ENCODE data around the gene SAFB2. TPM values are rescaled to one million over a fixed set of nuclear protein-coding genes. Genes with fewer than 3 reads are reported as not detected.

The SAFB2 gene
- total and polyA plus RNA-seq, 2 donors from 2014 or later, result 67.1 to 113 TPM

DNA sequence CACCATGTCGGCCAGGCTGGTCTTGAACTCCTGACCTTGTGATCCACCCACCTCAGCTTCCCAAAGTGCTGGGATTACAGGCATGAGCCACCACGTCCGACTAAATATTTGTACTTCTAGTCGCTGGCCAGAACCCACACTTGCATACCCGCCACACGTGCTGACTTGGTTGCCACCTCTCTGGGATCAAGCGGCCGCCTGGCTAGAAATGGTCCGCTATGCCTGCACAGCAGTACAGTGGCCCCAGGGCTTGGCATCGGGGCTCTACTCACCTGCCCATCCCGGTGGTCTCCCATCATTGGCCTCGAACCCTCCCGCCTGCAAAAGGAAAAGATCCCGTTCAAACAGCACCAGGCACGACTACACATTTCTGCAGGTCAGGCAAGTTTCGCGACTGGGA lies 31.1 kb downstream of the SAFB2 start:
- TF ChIP-seq, protein P1, sequence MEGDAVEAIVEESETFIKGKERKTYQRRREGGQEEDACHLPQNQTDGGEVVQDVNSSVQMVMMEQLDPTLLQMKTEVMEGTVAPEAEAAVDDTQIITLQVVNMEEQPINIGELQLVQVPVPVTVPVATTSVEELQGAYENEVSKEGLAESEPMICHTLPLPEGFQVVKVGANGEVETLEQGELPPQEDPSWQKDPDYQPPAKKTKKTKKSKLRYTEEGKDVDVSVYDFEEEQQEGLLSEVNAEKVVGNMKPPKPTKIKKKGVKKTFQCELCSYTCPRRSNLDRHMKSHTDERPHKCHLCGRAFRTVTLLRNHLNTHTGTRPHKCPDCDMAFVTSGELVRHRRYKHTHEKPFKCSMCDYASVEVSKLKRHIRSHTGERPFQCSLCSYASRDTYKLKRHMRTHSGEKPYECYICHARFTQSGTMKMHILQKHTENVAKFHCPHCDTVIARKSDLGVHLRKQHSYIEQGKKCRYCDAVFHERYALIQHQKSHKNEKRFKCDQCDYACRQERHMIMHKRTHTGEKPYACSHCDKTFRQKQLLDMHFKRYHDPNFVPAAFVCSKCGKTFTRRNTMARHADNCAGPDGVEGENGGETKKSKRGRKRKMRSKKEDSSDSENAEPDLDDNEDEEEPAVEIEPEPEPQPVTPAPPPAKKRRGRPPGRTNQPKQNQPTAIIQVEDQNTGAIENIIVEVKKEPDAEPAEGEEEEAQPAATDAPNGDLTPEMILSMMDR (IDR thresholded peaks at IDR 0.05; ENCODE audit: borderline replicate concordance, extremely low read depth, insufficient read depth), result no peak

DNA sequence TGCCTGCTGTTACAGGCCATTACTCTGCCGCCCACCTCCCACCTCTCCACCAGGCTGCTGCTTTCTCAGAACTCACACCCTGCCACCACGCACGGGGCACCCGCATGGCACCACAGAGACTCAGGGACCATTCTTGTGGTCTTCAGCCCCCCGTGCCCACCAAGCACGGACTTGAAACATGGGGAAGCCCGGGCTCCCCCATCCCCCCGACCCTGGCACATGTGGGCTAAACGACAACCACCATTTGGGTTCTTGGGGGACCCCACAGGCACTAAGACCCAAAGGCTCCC lies 31.8 kb downstream of the SAFB2 start:
- Histone ChIP-seq H3K36me3 (ENCODE audit: control insufficient read depth in 2 of 3, insufficient read depth in 3 of 3, low read length in 3 of 3) (peaks cover 0 to 89% (median 63%) of the 10 kb centered on the region in 3 donors), H3K4me3 (ENCODE audit: low read length in 3 of 3) (no peak overlapping the region), H3K9ac (ENCODE audit: low read length in 3 of 3) (no peak overlapping the region), H3K9me3 (ENCODE audit: control insufficient read depth in 2 of 3, insufficient read depth in 1 of 3, low read length in 3 of 3) (no peaks in the 10 kb centered on the region), H3K27ac (ENCODE audit: low read depth in 2 of 2, low read length in 2 of 2) (no peak overlapping the region), H3K27me3 (ENCODE audit: control insufficient read depth, insufficient read depth, low read length) (no peaks in the 10 kb centered on the region), H3K4me1 (ENCODE audit: control insufficient read depth in 2 of 3, insufficient read depth in 2 of 3, low read depth in 1 of 3, low read length in 3 of 3) (peaks cover 0 to 8% (median 6%) of the 10 kb centered on the region in 3 donors)
- DNase-seq (peak in 1 of 5 donors; percentile 62), FAIRE-seq (no peak)
- intact Hi-C loops (cut with DNase I), result no loop called here
- TF ChIP-seq, protein P1 (IDR thresholded peaks at IDR 0.05; ENCODE audit: borderline replicate concordance, extremely low read depth, insufficient read depth), result no peak

More for the DNA sequence above, 31.1 kb downstream of the SAFB2 start:
- DNase-seq (peak in 1 of 5 donors; percentile 56), FAIRE-seq (no peak)
- Histone ChIP-seq H3K4me3 (ENCODE audit: low read length in 3 of 3) (no peak overlapping the region), H3K36me3 (ENCODE audit: control insufficient read depth in 2 of 3, insufficient read depth in 3 of 3, low read length in 3 of 3) (peaks cover 0 to 91% (median 63%) of the 10 kb centered on the region in 3 donors), H3K27ac (ENCODE audit: low read depth in 2 of 2, low read length in 2 of 2) (no peak overlapping the region), H3K9ac (ENCODE audit: low read length in 3 of 3) (no peak overlapping the region), H3K9me3 (ENCODE audit: control insufficient read depth in 2 of 3, insufficient read depth in 1 of 3, low read length in 3 of 3) (no peaks in the 10 kb centered on the region), H3K4me1 (ENCODE audit: control insufficient read depth in 2 of 3, insufficient read depth in 2 of 3, low read depth in 1 of 3, low read length in 3 of 3) (peaks cover 0 to 3% (median 1%) of the 10 kb centered on the region in 3 donors), H3K27me3 (ENCODE audit: control insufficient read depth, insufficient read depth, low read length) (no peaks in the 10 kb centered on the region)
- intact Hi-C loops (cut with DNase I), result no loop called here

DNA sequence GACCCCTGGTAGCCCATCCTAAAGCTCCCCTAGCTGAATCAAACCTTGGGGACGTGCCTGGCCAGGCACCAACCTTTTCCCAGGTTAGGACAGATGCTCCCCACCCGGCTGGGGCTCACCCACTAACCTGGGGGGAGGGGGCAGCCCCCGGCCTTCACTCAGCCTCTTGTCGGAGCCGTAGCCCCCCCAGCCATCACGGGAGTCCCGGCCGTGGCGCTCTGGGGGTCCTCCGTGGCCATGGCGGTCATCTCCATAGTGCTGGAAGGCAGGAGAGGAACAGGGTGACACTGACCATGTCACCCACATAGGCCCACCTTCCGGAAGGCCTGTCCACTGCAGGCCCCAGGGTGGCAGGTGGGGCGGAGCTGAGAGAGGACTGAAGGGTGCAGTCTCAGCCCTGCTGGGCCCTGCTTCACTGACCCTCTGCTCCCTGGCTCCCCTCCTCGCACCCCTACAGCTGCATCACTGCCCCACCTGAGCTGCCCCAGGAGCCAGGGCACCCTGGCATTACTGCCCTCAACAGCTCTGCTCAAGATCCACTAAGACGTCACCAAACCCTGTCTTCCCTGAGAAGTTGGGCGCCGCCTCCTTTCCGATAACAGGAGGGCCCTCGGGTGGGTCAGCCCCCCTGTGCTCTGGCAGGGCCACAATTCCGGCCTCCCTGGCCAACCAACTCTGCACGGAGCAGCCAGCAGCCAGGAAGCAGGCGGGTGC lies 32.3 kb downstream of the SAFB2 start:
- intact Hi-C loops (cut with DNase I), result no loop called here
- FAIRE-seq (no peak), DNase-seq (peak in 1 of 5 donors; percentile 69)
- Histone ChIP-seq H3K4me3 (ENCODE audit: low read length in 3 of 3) (no peak overlapping the region), H3K36me3 (ENCODE audit: control insufficient read depth in 2 of 3, insufficient read depth in 3 of 3, low read length in 3 of 3) (peaks cover 0 to 84% (median 58%) of the 10 kb centered on the region in 3 donors), H3K9ac (ENCODE audit: low read length in 3 of 3) (no peak overlapping the region), H3K27ac (ENCODE audit: low read depth in 2 of 2, low read length in 2 of 2) (no peak overlapping the region), H3K27me3 (ENCODE audit: control insufficient read depth, insufficient read depth, low read length) (no peaks in the 10 kb centered on the region), H3K9me3 (ENCODE audit: control insufficient read depth in 2 of 3, insufficient read depth in 1 of 3, low read length in 3 of 3) (no peaks in the 10 kb centered on the region), H3K4me1 (ENCODE audit: control insufficient read depth in 2 of 3, insufficient read depth in 2 of 3, low read depth in 1 of 3, low read length in 3 of 3) (peaks cover 0 to 11% (median 9%) of the 10 kb centered on the region in 3 donors)
- TF ChIP-seq, protein P1 (IDR thresholded peaks at IDR 0.05; ENCODE audit: borderline replicate concordance, extremely low read depth, insufficient read depth), result no peak

All from kidney (tissue), 14 donors.